Choroid plexus epithelial cell (primary cell): Measurements from ENCODE around the gene RNPS1.

Experiments used
- DNase-seq: peaks from one replicate; pipeline ENCODE4 v3.0.0-alpha.2; 2010; ENCODE audit warnings: low read depth
- H3K4me3 ChIP-seq: 2 replicates; pipeline ENCODE4 v1.5.1; 2011; ENCODE audit warnings: low read depth, mild to moderate bottlenecking, control low read depth, low read length, moderate library complexity
- CTCF ChIP-seq: conservative IDR thresholded peaks from 2 replicates; pipeline ENCODE4 v1.5.1; 2011; ENCODE audit warnings: low read depth, mild to moderate bottlenecking, control low read depth, inconsistent platforms, low read length, moderate library complexity

Gene RNPS1

GRCh38 chr16:2287916-2288547 lies 20.1 kb upstream of the RNPS1 start:
- TF ChIP-seq CTCF = no peak
- DNase-seq = no peak
- H3K4me3 ChIP-seq = no peak overlapping the region

- no peak for DNase-seq
- no peak for TF ChIP-seq CTCF
- H3K4me3 ChIP-seq = no peak overlapping the region
Measured at GRCh38 chr16:2286550-2286949, 18.6 kb upstream of the RNPS1 start.

GRCh38 chr16:2285731-2286191 lies 17.8 kb upstream of the RNPS1 start:
- no peak for DNase-seq
- TF ChIP-seq CTCF = no peak
- H3K4me3 ChIP-seq = no peak overlapping the region

- no peak overlapping the region for H3K4me3 ChIP-seq
- no peak for TF ChIP-seq CTCF
- DNase-seq = no peak
Measured at GRCh38 chr16:2284797-2285576, 17.1 kb upstream of the RNPS1 start.

GRCh38 chr16:2284001-2284770 lies 16.3 kb upstream of the RNPS1 start:
- TF ChIP-seq CTCF = no peak
- DNase-seq = no peak

GRCh38 chr16:2282866-2283555 lies 15.1 kb upstream of the RNPS1 start:
- no peak for DNase-seq
- no peak for TF ChIP-seq CTCF
- no peak overlapping the region for H3K4me3 ChIP-seq

More at GRCh38 chr16:2284001-2284770, 16.3 kb upstream of the RNPS1 start:
- H3K4me3 ChIP-seq = no peak overlapping the region
